CD4-positive, alpha-beta T cell treated with Interleukin-1 beta for 1 hour (primary cell): Measurements from ENCODE around the gene SP8.

Source experiments
- DNase-seq, 2 donors: peaks; one replicate each; pipeline ENCODE4 v3.0.0-alpha.2; 2020 to 2022

Gene SP8

GRCh38 chr7:20748853-20749252 lies 37.8 kb downstream of the SP8 start:
- no peak for DNase-seq

DNA sequence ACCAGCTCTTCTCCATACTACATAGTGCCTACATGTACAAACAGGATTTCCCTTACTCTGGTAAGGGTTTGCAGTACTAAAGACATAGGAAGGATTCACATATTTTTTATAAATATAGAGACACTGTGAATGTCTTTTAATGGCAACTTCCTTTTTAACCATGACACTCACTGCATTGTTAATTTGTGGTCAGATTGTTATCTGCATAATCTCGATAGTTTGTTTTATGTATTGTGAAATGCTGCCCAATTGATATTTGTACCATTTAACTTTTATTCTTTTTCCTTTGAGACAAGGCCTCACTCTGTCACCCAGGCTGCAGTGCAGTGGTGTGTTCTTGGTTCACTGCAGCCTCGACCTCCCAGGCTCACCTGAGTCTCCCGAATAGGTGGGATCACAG lies 39.7 kb downstream of the SP8 start:
- no peak for DNase-seq

GRCh38 chr7:20745702-20746101 lies 41.0 kb downstream of the SP8 start:
- DNase-seq = no peak

DNA sequence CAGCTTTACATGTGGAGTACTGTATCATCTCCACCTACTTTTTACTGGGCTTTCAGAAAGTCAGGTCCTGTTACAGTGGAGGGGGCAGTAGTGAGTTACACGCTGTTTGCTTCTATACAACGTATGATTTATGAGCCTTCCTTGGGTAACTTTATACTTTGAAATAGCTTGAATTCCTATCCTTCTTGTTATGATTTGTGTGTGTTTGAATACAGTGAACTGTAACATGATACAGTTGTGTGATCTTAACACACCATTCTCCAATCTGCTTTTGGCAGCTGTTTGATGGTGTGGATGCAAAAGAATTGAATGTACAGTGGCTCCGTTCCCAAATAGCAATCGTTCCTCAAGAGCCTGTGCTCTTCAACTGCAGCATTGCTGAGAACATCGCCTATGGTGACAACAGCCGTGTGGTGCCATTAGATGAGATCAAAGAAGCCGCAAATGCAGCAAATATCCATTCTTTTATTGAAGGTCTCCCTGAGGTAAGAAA lies 41.7 kb downstream of the SP8 start:
- DNase-seq = no peak

- DNase-seq = no peak
These were observed 43.8 kb downstream of the SP8 start for GRCh38 chr7:20742913-20743312.

DNA sequence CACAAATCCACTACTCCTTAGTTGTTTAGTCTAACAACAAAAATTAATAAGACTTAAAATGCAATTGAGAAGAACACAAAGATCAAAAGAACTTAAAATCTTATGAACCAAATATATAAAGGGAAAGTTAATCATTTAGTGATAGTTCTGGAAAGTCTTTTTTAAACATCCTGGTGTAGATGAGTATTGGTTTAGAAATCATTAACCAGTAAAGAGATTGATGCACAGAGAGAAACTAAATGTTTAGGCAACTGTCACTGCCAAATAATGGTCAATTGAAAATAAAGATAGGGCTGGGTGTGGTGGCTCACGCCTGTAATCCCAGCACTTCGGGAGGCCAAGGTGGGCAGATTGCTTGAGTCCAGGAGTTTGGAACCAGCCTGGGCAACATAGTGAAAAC lies 44.9 kb downstream of the SP8 start:
- no peak for DNase-seq

GRCh38 chr7:20738518-20739481 lies 47.9 kb downstream of the SP8 start:
- DNase-seq = no peak

DNA sequence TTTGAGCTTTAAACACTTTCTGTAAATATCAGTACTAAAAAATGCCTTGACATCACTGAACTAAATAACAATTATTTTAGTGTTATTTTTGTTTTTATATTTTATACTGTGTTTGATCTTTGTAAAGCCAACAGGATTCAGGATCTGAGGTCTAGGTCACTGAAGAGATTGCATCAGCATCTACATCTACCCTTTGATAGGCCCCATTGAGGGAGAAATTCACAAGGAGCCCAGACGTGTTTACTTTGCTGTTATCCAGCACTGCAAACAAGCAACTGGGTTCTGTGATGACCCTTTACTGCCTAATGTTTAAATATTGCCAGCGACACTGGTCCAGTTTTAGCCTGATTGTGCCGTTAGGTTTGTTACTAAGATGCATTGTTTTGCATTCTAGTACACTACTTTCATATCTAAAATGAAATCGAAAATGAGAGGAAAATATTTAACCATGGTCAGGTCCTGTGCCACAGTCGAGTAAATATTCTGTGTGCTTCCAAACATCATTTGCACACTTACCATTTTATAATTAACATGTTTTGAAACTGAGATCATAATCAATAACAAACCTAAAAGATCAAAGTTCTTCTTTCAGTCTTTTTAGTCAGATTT lies 48.7 kb downstream of the SP8 start:
- no peak for DNase-seq

DNA sequence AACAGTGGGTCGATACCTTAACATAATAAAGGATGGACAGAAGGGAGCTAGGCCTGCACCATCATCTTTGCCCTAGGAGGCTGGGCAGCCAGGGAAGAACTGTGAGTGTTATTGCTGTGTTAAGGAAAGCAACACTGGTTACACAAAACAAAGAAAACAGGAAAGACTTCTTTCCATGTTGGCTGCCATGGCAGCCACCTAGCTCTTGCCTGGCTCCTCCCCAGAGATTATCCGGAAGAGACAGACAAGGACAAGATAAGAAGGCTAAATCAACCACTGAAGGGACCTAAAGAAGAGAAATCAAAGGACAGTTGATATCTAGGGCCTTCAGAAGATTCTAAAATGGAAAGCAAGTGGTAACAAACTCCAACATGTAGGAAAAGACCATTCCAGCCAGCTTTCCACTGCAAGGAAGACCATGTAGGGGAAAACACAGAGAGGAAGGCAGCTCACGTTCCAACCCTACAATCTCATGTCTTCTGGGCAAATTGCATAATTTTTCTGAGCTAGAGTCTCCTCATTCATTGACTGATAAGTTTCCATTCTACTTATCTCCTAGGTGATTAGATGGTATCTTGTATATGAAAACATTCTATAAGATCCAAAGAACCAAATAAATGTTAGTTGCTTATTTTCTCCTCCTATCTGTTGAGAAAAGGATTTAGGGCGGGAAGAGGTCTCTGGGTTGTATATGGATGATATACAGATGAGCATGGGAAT lies 51.2 kb downstream of the SP8 start:
- DNase-seq = no peak
